Renal cortical epithelial cell (primary cell): ENCODE results near the gene CWF19L1. TPM values are rescaled to one million over a fixed set of nuclear protein-coding genes. Genes with fewer than 3 reads are reported as not detected.
"Not testable (repeated sequence)": the region's sequence is repeated elsewhere in the genome, so short reads cannot be mapped to it uniquely, and the experiment has no call there.

ENCODE experiments used
- DNase-seq: peaks from one replicate; pipeline ENCODE4 v3.0.0-alpha.2; 2011; ENCODE audit warnings: low read depth
- total RNA-seq: library from RNA; depleted of rRNA; stranded (reverse); fragments of >200 nt; gene quantifications from 2 replicates; pipeline ENCODE4 v1.2.3, GENCODE V29; 2014

Gene CWF19L1
- total RNA-seq: 21.9 and 42.5 TPM in 2 replicates

- DNase-seq: peak; percentile 86
Measured at GRCh38 chr10:100267239-100268104, at the start of gene CWF19L1. Gene CWF19L1 (minus strand): TSS chr10:100267638. CDS start chr10:100267593, 45 bp downstream.

DNA sequence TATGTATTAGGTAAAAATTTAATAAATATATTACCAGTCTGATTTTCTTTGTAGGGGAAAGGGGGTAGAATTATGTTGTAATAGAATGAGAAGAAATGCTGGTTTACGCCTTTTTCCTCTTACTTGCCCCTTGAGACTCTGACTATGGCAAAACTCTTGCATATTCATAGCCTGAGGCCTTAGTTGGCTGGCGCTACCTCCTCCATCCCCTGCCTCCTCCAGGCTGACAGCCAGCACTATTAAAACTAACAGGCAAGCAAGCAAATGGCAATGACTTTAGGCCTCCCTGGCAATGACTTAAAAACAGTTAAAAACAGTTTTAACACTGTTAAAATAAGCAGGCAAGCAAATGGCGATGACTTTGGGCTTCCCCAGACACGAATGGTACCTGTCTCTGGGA is 48.2 kb upstream of the CWF19L1 start:
- DNase-seq: no peak

GRCh38 chr10:100311298-100311697 is 43.9 kb upstream of the CWF19L1 start:
- no peak for DNase-seq

GRCh38 chr10:100307684-100308083 is 40.2 kb upstream of the CWF19L1 start:
- no peak for DNase-seq

DNA sequence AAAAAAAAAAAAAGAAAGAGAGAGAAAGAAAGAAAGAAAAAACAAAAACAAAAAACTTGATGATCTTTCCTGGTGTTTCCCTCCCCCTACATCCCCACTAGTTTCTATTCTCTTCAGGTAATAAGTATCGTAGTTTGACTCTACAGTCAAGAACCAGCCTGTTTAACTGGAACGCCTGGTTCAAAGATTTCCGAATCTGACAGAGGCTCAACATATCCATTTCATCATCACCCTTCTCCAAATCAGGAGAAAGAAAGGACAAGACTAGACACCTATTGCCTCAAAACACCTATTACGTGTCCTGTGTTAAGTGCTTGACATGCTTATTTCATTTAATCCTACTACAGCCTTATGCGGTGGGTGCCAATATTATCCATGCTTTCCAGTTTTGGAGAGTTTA is 39.4 kb upstream of the CWF19L1 start:
- DNase-seq: no peak

DNA sequence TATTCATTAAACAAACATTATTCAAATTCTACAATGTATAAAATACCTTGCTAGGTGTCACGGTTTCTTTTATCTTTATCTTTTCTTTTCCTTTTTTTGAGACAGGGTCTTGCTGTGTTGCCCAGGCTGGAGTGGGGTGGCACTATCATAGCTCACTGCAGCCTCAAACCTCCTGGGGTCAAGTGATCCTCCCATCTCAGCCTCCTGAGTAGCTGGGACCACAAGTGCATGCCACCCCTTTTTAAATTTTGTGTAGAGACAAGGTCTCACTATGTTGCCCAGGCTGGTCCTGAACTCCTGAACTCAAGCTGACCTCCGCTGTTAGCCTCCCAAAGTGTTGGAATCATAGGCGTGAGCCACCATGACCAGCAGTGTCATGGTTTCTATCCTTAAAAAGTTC is 37.0 kb upstream of the CWF19L1 start:
- no peak for DNase-seq

DNA sequence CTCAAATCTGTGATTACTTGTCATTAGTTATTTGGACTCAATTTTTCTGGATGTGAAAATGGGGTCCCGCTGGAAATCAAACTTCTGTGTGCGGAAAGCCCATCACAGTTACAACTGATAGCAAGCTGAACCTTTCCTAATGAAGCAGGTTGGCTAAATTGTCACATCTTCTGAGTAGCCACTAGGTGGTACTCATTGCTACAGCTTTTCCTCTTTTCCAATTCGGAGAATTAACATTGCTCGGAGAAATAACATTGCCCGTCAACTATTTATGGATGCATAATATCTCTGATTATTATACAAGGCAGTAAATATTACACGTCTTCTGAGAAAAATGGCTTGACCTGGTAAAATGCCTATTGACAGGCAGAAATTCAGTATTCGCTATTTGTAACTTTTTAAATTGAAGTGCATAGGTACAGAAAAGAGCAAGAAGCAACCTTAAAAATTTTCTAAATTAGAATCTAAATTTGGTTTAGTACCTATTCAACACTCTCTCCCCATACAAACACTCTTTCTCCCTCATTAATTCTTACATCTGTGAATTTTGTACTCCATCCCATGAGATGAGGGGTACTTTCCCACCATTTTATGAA is 36.4 kb upstream of the CWF19L1 start:
- peak; percentile 40 for DNase-seq

GRCh38 chr10:100301123-100301522 is 33.7 kb upstream of the CWF19L1 start:
- not testable (repeated sequence) for DNase-seq

GRCh38 chr10:100297242-100297641 is 29.8 kb upstream of the CWF19L1 start:
- no peak for DNase-seq

- peak; percentile 13 for DNase-seq
Measured at GRCh38 chr10:100293066-100293465, 25.6 kb upstream of the CWF19L1 start.

GRCh38 chr10:100292300-100292699 is 24.9 kb upstream of the CWF19L1 start:
- peak; percentile 71 for DNase-seq

- DNase-seq: no peak
Measured at GRCh38 chr10:100291356-100291755, 23.9 kb upstream of the CWF19L1 start.

- no peak for DNase-seq
Measured at GRCh38 chr10:100289641-100290040, 22.2 kb upstream of the CWF19L1 start.

DNA sequence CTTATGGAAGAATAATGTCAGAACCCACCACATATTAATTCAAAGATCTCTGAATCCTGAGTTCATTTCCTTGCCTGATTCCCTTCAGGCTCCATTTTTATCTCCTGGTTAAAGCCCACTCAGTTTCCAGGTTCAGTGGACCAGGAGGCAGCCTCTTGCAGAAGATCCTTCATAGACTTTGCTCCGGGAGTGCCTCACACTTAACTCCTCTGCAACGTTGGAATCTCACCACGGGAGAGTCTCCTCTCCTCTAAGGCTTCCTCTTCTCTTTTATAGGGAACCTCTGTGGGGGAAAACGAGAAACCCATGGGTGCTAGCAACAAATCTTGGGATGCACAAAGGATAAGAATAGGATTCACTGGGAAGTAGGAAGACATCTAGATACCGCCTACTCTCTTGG is 20.8 kb upstream of the CWF19L1 start:
- no peak for DNase-seq

GRCh38 chr10:100287756-100288155 is 20.3 kb upstream of the CWF19L1 start:
- no peak for DNase-seq

- DNase-seq: peak; percentile 86
Measured at GRCh38 chr10:100286051-100287033, 18.9 kb upstream of the CWF19L1 start, which contains the start of gene BLOC1S2. Gene BLOC1S2 (minus strand): TSS chr10:100286680. CDS start chr10:100286659, 21 bp downstream.

DNA sequence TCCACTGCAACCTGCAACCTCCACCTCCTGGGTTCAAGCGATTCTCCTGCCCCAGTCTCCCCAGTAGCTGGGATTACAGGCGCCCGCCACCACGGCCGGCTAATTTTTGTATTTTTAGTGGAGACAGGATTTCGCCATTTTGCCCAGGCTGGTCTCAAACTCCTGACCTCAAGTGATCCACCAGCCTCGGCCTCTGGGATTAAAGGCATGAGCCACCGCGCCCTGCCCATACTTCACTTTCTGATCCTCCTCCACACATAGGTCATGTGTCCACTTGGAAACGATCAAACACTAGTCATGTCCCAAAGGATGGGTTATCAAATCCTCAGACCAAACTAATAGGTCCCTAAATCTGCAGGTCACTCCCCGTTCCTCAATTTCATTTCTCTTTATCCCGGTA is 17.9 kb upstream of the CWF19L1 start:
- not testable (repeated sequence) for DNase-seq

GRCh38 chr10:100282907-100283306 is 15.5 kb upstream of the CWF19L1 start:
- no peak for DNase-seq

DNA sequence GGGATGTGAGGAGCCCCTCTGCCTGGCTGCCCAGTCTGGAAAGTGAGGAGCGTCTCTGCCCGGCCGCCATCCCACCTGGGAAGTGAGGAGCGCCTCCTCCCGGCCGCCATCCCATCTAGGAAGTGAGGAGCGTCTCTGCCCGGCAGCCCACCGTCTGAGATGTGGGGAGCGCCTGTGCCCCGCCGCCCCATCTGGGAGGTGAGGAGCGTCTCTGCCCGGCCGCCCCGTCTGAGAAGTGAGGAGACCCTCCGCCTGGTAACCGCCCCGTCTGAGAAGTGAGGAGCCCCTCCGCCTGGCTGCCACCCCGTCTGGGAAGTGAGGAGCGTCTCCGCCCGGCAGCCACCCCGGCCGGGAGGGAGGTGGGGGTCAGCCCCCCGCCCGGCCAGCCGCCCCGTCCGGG is 9.5 kb upstream of the CWF19L1 start:
- not testable (repeated sequence) for DNase-seq

GRCh38 chr10:100265821-100266485 is 1.5 kb downstream of the CWF19L1 start:
- no peak for DNase-seq

DNA sequence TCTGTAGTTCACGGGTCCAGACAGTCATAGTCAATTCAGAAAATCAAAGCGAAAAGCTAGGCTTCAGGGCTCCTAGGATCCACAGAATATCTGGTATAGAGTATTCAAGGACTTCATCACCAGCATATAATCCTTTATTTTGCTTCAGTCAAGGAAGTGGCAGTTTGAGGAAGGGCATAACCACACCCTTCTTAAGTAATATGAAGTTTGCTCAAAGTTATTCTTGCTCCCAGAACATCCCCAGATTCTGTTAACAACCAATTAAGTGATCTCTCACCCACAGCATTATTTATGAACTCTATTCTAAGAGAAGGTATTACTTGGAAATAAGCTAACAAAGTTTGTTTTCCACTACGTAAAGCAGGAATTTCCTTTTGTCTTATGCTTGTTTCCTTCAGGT is 13.2 kb downstream of the CWF19L1 start:
- no peak for DNase-seq
